ENCODE data around the gene S100A14. TPM values are rescaled to one million over a fixed set of nuclear protein-coding genes. Genes with fewer than 3 reads are reported as not detected.
A peak's percentile ranks its signal among the peaks of the same experiment; 100 is the strongest.

The S100A14 gene
- polyA plus RNA-seq, 2 of the 4 experiments (the other 2 are of a cell fraction), result 0.21 TPM

DNA sequence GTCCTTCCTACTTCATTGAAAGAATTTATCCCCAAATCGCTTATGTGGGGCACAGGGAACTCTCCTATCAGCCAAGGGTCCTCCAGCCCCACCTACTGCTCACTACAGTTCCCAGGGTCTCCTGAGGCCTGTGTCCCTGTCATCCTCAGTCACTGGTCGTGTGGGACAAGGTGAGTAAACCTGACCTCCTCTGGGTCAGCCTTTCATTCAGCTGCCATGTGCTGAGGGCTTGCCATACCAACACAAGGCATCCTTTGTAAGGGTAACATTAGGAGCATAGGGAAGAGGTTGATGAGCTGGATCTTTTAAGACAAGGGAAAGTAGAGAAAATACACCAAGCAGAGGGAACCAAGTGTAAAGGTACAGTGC lies 31.2 kb upstream of the S100A14 start:
- no peak for TF ChIP-seq REST (IDR thresholded peaks at IDR 0.05)
- TF ChIP-seq JUN (IDR thresholded peaks at IDR 0.05), result 0 out of 5 replicates have a peak, but pooled peaks of 1 of the 2 experiments have one; percentile 27
- TF ChIP-seq FOSL2 (IDR thresholded peaks at IDR 0.05), result no peak
- no peak for TF ChIP-seq FOSL2 (CRISPR knock-in tag; IDR thresholded peaks at IDR 0.05)
- no peak for TF ChIP-seq PHF8 (IDR thresholded peaks at IDR 0.05; ENCODE audit: borderline replicate concordance, low read depth)
- TF ChIP-seq USF2 (IDR thresholded peaks at IDR 0.05), result no peak
- no peak for TF ChIP-seq BCL3 (IDR thresholded peaks at IDR 0.05)
- no peak for TF ChIP-seq BHLHE40 (IDR thresholded peaks at IDR 0.05; ENCODE audit: low read depth, low read length)
- TF ChIP-seq TP53 (CRISPR knock-in tag; IDR thresholded peaks at IDR 0.05), result no peak
- TF ChIP-seq RCOR1 (IDR thresholded peaks at IDR 0.05; ENCODE audit: low read depth, low read length), result no peak
- TF ChIP-seq CBX8 (IDR thresholded peaks at IDR 0.05), result no peak
- TF ChIP-seq CHD2 (IDR thresholded peaks at IDR 0.05; ENCODE audit: low read length, partially characterized antibody), result peak; percentile 9
- peak; percentile 31; the same call in 1 of the 2 replicates for TF ChIP-seq POLR2AphosphoS2 (conservative IDR thresholded peaks at IDR 0.05; ENCODE audit: low read length)
- 0 out of 2 replicates have a peak, but pooled peaks have one; percentile 20 for TF ChIP-seq HOXB5 (CRISPR knock-in tag; IDR thresholded peaks at IDR 0.05)
- Histone ChIP-seq H3K27ac (no peak overlapping the region), H3K4me2 (no peak overlapping the region), H3K9me3 (no peaks in the 10 kb centered on the region), H3K4me3 (no peak overlapping the region), H3K4me1 (peaks cover 5% of the 10 kb centered on the region; the same call in 1 of the 3 replicates)
- 72% methylated on average over 2 of the region's 2 CpGs for WGBS (ENCODE audit: missing lambda C conversion rate)
- FAIRE-seq (no peak), ATAC-seq (peak; percentile 19; a peak in 4 of 6 replicates), DNase-seq (ENCODE audit: low read depth in 1 of 2, low spot score in 1 of 2) (peak in 1 of 2 experiments; percentile 17)
- ChIA-PET CTCF (interaction anchor here (1.0 to 6.3 kb wide), 8 partner anchors 9 to 138 kb away, joined by 3 to 35 read pairs (median 5); partner anchors contain the start of genes CHTOP, S100A1 and S100A13), POLR2A (interaction anchor here (0.8 to 5.1 kb wide), 7 partner anchors 9 to 75 kb away, joined by 3 to 48 read pairs (median 4); partner anchors contain the start of genes CHTOP, ILF2 and S100A13)

GRCh38 chr1:153646672-153647345 lies 30.7 kb upstream of the S100A14 start:
- no peak overlapping the region for H3K4me3 ChIP-seq
- H3K4me1 ChIP-seq, result peaks cover 5% of the 10 kb centered on the region; the same call in 1 of the 3 replicates
- ATAC-seq (peak; percentile 2 to 11; a peak in 4 of 6 replicates), DNase-seq (ENCODE audit: low read depth in 1 of 2, low spot score in 1 of 2) (no peak), FAIRE-seq (no peak)
- H3K4me2 ChIP-seq, result no peak overlapping the region
- no peak overlapping the region for H3K27ac ChIP-seq
- ChIA-PET POLR2A (interaction anchor here (0.8 to 5.1 kb wide), 3 partner anchors 12 to 74 kb away, joined by 6 to 48 read pairs (median 6); partner anchors contain the start of gene CHTOP), CTCF (interaction anchor here (1.0 to 6.3 kb wide), 7 partner anchors 9 to 137 kb away, joined by 3 to 35 read pairs (median 5); partner anchors contain the start of genes CHTOP, S100A1 and S100A13)
- WGBS (ENCODE audit: missing lambda C conversion rate), result 96% methylated on average over 5 of the region's 5 CpGs
- TF ChIP-seq ZC3H11A (IDR thresholded peaks at IDR 0.05), result no peak
- TF ChIP-seq TFCP2L1 (CRISPR knock-in tag; IDR thresholded peaks at IDR 0.05), result no peak
- peak; percentile 74; the same call in 1 of the 2 replicates for TF ChIP-seq POLR2AphosphoS2 (conservative IDR thresholded peaks at IDR 0.05; ENCODE audit: low read length)
- H3K9me3 ChIP-seq, result no peaks in the 10 kb centered on the region

Measured in A549 (cell line).